Stimulated activated CD8-positive, alpha-beta memory T cell treated with anti-CD3 and anti-CD28 coated beads, Interleukin-15, amount 100 ng/mL, for 48 hours (primary cell): ENCODE results near the gene PGLYRP4.
"Not testable (repeated sequence)": the region's sequence is repeated elsewhere in the genome, so short reads cannot be mapped to it uniquely, and the experiment has no call there.

Experiments
- DNase-seq, 2 donors: peaks; one replicate each; pipeline ENCODE4 v3.0.0-alpha.2; 2020; ENCODE audit warnings: low read depth in 2 of 2

The PGLYRP4 gene

DNA sequence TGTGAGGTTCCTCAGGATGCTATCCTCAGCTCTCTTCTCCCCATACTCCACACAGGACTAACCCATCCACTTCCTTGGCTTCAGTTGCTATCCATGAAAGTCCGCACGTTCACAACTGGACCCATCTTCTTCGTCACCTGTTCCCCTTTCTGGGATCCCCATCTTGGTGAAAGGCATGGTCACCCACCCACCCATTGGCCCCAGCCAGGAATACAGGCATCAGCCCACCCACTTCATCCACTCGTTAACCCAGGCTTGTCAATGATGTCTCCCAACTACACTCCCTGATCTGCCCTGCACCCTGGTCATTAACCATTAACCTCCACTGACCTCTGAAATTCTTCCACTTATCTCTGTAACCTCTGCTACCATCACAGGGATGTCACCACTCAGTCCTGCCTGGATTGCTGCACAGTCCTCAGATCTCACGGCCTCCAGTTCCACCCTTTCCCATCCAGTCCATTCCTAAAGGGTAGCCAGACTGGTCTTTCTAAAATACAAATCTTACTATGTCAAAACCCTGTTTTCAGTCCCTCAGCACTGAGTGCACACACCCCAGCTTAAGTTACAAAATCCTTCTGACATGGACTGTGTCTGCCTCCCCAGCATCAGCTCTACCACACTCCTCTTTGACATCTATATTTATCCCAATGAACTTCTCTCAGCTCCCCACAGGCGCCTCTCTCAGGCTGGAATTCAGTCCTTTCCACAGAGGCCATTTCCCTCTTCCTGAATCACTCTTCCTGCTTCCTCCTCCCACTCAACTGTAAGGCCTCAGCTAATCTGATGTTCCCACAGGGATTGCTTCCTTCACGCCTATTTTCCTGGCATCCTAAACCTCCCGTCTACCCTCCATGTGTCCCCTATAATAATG is 10.4 kb downstream of the PGLYRP4 start:
- DNase-seq = no peak

DNA sequence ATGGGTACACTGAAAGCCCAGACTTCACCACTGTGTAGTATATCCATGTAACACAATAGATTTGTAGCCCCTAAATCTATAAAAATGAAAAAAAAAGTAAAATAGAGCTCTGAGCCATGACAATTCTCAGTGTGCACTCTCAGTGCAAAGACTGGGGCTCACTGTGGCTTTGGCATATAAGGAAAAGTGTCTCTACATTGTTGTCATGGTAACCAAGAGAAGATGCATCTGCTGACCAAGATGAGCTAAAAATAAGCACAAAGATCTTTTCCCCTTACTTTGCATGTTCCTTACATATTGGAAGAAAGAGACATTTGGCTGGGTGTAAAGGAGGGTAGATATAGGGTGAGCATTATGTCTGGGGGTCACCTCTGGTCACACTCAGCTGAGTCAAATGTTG is 12.0 kb downstream of the PGLYRP4 start:
- no peak for DNase-seq

DNA sequence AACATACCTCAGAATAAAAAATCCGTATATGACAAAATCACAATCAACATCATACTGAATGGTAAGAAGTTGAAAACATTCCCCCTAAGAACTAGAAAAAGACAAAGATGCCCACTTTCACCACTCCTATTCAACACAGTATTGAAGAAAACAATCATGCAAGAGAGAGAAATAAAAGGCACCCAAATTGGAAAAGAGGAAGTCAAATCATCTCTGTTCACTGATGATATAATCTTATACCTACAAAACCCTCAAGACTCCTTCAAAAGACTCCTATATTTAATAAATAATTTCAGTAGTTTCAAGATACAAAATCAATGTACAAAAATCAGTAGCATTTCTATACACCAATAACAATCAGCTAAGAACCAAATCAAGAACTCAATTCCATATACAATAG is 14.7 kb downstream of the PGLYRP4 start:
- DNase-seq = no peak

DNA sequence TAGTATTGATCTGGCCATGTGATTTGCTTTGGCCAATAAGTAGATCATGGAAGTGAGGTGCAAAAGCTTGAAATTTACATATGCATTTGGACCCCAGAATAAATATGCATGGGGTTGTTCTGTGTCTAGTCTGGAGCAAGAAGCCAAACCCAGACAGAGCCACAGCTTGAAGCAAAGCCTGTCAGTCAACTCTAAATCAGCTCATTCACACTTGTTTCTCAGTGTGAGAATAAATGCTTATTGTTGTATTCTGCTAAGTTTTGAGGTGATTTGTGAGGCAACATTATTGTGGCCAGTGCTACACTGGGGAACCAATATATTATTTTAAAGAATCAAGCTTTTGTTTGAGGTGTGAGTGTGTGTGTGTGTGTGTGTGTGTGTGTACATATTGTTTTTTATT is 23.7 kb downstream of the PGLYRP4 start:
- no peak for DNase-seq

DNA sequence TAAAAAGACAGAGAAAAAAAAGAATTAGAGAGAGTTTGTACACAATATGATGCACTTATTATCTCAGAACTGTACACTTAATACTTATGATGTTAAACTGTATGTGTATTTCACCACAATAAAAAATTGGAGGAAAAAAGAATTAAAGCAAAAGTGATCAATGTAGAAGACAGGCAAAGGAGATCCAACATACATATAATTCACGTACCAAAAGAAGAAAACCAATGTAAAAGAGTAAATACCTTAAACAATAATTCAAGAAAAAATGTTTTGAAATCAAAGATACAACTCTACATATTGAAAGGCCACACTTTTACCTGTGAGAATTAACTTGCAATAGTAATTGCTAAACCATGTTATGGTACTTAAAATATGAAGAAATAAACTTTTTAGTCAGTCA is 26.1 kb downstream of the PGLYRP4 start:
- DNase-seq = no peak

DNA sequence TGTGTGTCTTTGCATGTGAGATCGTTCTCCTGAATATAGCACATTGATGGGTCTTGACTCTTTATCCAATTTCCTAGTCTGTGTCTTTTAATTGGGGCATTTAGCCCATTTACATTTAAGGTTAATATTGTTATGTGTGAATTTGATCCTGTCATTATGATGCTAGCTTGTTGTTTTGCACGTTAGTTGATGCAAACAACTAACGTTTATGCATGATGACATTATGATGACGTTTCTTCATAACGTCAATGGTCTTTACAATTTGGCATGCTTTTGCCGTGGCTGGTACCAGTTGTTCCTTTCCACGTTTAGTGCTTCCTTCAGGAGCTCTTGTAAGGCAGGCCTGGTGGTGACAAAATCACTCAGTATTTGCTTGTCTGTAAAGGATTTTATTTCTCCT is 30.5 kb downstream of the PGLYRP4 start:
- not testable (repeated sequence) for DNase-seq

DNA sequence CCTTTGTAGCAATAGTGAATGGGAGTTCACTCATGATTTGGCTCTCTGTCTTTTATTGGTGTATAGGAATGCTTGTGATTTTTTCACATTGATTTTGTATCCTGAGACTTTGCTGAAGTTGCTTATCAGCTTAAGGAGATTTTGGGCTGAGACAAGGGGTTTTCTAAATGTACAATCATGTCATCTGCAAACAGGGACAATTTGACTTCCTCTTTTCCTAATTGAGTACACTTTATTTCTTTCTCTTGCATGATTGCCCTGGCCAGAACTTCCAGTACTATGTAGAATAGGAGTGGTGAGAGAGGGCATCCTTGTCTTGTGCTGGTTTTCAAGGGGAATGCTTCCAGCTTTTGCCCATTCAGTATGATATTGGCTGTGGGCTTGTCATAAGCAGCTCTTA is 32.6 kb downstream of the PGLYRP4 start:
- not testable (repeated sequence) for DNase-seq

DNA sequence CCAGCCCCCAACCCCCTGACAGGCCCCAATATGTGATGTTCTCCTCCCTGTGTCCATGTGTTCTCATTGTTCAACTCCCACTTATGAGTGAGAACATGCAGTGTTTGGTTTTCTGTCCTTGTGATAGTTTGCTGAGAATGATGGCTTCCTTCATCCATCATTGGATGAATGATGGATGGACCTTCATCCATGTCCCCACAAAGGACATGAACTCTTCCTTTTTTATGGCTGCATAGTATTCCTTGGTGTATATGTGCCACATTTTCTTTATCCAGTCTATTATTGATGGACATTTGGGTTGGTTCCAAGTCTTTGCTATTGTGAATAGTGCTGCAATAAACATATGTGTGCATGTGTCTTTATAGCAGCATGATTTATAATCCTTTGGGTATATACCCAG is 34.3 kb downstream of the PGLYRP4 start:
- DNase-seq = not testable (repeated sequence)

DNA sequence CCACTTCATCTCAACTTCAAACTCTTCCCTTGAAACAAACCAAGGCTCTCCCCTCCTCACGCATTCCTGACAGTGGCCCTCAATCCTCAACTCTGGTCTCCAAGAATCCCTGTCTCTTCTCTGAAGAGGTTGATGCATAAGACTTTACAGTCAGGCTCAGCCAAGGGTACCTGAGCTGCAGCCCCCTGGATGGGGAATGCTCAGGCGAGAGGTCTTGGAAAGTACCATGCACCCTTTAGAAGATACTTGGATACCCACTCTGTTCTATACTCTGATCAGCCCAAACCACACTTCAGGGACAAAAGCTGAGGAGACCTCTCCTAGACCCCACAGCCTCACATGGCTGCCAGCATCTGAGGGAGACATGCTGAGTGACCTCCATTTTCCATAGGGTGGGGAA is 35.4 kb downstream of the PGLYRP4 start:
- no peak for DNase-seq

DNA sequence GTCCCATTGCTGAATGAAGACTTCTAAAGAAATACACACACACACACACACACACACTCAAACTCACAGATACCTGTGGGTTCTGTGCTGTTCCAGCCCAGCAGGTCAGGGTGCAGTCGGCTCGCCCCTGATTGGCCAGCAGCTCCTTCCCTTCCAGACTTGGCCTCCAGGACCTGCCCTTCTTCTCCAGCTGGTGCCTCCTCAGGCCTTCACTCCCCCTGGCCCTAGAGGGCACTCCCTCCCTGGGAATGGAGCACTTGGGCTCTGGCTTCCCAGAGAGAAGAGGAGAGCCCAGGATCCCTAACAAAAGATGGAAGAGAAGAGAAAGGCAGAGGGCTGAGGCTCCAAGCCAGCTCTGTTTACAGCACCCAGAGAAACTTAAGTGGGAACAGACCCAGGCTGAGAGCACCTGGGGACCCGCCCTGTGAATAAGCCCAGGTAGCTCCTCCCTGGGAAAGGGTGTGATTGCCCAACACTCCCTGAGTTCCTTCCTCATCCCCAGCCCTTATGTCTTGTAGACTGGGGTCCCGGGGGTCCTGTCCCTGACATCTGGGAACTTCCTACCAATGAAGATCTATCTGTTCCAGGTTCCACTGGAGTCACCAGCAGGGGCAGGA is 36.0 kb downstream of the PGLYRP4 start, which contains the start of gene PGLYRP3:
Gene PGLYRP3, minus strand, starts transcription at position 383 of the 617 bp plus-strand sequence. CDS start 2,287 bp downstream, outside the sequence.
- no peak for DNase-seq

DNA sequence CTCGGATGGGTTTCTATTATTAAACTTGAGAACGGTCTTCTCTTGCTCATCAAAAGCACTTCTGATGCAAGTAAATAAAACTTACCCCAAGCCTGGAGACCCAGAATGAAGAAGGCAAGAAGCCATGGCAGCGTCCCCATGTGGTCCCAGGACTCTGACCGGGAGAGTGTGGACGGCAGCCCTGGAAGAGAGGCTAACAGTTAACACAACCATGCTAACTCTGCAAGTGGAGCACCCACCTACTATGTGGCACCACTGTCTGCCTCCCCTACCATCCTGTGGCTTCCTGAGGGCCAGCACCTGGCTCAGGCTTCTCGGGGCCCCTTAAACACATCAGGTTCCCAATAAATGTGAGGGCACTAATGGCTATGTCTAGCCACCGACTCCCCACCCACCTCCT is 38.1 kb downstream of the PGLYRP4 start:
- no peak for DNase-seq

DNA sequence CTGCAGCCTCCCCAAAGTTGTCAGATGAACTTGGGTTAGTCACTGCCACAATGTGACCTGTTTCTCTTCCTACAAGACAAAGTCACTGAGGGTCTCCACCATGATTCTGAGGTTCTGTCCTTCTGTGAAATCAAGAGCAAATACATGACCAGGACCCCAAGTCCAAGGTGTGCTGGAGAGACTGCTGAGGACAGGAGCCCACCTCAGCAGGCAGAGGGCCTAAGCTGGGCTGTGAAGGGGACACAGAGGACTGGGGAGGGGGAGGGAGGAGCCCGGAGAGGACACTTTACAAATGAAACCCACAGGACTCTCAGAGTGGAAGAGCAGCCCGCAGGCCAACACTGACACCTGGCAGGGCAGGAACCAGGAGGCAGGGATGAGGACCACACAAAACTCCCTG is 39.2 kb downstream of the PGLYRP4 start:
- DNase-seq = no peak

DNA sequence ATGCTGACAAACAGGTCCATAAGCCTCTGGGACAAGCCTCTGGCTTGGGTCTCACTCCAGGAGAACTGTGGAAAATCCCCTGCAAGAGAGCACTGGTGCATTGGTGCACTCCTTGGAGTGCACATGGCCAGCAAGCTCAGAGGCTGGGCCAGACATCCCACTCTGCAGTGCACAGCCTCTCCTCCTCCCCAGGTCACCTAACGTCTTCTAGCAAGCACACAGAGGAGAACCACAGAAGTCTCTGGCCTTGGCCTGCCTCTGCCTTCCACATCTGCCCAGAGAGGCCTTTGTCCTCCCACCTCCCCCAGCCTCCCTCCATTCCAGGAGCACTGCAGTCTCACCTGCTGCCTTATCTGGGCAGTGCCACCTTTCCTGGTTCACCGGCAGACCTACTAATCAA is 40.1 kb downstream of the PGLYRP4 start:
- DNase-seq = no peak

DNA sequence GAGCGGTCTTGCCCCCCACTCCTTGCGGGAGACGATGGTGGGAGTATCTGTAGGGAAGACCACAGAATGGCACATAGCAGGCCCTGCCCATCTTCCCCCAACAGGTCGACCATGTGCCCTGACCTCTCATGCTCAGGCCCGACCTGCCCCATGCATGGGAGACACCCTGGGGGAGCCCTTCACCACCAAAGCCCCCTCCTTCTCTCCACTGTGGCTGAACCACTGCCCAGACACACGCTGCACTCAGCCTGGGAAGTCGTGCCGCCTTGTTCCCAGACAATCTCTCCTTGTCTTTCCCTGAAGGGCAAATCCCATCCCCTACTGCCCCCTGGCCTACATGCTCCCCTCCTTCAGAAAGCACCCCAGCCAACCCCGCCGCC is 41.4 kb downstream of the PGLYRP4 start:
- no peak for DNase-seq

DNA sequence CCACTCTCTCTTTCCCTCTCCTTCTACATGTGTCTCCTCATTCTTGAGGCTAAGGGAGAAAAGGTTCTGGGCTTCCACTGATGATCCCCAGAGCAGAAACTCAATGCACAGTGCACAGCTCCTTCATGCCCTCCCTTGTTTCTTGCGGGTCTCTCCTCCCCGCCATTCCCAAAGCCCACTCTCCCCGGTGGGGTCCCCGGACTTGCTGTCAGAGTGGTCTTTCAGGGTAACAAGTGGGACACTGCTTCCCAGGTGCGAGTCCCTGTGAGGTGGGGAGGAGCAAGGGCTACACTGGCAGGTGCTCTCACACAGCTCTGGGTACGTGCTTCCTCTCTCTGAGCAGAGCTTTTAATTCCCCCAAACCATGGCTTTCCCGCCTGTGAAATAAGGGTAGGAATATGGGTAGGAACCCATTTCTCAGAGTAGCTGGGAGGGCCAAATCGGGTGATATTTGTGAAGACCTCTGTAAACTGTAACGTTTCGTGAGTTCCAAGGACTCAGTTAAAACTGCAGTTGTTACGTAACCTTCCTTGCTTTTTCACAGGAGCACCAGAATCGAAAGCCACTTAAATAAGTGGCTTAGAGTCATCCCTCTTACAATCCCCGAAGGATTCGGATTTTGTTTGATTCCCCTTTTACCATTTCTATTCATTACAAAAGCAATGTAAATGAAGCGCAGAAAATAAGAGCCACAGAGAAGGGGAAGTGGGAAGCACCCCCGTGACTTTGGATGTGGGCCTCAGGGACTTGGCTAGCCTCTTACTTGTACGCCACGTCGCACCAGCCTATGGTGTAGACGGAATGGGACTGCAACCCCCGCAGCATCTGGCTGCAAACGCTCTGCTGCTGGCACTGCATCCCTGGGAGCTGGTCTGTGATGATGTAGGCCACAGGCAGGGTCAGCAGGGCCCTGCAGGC is 42.1 kb downstream of the PGLYRP4 start:
- DNase-seq = no peak

DNA sequence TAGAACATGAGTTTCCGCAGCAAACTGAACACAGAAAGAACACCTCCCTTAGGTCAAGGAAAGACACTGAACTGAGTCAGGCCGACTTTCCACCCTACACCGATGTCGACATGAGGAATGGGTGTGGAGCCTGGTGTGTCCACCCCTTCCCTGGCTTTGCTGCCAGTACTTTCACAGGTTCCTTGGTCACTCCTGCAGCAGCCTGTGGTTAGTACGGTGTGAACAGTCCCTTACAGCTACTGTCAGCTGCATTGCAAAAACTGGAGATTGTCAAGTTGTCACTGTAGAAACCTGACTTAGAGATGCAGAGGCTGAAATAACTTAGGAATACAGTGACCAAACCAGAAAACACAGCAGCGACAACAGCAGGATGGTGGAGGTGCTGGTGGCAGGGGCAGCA is 43.0 kb downstream of the PGLYRP4 start:
- no peak for DNase-seq

DNA sequence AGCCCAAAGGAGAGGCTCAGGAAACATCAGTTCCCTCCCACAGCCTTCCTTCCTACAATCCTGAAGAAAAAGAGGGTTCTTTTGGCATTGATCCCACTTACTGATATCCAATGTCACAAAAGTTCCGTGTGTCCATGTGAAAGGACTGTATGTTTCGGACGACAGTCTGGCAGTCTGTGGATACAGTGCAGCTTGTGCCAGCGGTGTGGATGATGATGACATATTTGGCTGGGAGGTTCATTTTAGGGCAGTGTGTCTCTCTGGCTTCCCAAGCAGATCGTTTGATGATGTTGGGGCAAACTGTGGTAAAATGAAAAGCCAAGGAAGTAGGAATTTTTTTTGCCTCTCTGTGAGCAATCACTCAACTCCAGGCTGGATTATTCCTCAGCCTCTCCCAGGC is 46.3 kb downstream of the PGLYRP4 start:
- DNase-seq = no peak

DNA sequence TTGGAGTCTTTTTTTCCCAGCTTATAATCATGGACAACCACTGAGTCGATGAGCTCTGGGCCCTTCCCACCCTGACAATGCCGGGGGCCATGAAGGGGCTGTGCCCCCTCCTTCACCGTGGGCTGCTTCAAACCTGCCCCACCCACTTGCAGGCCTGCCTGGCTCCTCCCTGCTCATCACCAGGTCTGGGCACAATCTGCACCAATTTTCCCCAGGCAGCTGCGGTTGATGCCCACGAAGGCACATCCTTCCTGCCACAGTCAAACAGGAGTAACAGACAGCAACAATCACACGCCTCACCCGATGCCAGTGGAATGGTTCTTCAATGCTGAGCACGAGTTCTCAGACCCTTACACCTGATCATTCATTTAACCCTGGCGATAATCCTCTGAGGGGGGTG is 54.8 kb downstream of the PGLYRP4 start:
- no peak for DNase-seq

DNA sequence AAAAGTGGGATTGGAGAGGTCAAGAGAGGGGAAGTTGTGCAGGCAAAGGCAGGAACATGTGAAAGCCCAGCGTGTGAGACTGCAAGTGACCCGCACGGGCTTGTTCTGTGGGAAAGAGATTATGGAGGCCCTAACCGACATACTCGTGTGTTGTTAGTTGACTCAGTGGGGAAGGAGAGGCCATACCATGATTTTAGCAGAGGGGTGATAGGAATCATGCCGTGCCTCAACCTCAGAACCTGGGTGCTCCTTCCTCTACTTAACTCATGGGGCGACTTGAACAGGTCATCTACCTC is 55.2 kb downstream of the PGLYRP4 start:
- no peak for DNase-seq

DNA sequence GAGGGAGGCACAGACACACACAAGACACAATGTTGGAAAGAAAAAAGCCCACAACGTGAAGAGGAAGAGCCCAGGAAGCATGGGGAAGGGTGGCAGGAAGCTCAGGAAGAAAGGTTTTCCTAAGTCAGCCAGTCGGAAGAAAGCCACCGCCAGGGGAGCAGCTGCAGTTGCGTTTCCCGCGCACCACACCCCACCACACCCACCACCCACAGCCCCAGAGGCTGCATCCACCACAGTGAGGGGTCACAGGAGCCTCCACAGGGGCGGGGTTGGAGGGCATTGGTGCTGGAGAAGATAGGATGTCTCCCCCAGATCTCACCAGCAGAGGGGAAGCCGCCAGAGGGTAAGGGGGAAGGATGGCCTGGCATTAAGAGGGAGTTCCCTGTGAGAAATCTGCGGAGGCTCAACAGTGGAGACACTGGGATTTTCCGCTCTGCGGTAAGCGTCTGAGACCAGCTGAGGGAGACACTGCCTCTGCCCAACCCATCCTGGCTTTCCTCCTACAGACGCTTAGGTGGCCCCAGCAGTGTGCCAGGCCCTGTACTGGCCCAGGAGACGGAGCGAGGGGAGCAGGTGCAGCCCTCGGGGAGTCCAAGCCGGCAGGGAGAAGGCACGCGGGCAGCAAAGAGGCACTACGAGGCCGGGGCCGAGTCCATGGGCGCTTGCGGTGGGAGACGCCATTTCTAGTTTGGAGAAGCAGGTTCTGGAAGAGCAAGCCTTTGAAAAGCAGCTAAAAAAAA is 55.7 kb downstream of the PGLYRP4 start:
- DNase-seq = no peak

DNA sequence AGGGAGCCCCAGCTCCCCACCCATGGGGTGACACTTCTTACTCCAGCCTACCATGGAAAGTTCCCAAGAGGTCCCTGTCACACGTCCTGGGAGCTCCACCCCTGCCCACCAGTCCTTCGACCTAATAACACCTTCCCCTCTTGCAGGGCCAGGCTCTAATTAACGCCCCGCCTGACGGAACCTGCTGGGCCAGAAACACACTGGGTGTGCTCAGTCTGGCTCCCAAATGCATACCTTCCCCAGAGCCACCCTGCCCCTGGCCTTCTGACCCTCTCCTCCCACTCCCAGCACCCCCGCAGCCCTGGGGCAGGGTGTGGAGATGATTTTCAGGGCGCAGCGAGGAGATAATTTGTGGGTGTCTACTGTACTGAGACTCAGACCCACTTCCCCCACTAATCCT is 56.5 kb downstream of the PGLYRP4 start:
- no peak for DNase-seq

DNA sequence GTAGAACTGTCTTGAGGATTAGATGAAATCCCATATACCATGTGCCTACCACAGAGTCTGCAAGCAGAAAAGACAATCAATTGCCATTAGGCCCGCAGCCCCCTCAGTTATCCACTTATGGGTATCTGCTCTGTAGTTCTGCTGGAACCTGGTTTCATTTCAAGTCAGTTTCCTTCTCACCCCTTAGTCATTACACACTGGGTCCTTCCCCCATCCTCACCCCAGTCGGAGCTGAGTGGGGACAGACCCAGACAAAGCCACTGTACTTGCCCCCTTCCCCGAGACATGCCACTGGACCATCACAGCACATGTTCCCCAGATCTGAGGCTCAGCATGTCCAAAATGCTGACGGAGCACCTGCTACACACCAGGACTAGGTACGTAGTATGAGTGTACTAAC is 57.1 kb downstream of the PGLYRP4 start:
- DNase-seq = no peak
